GM19023 (cell line): Measurements from ENCODE around the gene ELMOD1.

Experiments used
- ATAC-seq: cut with Tn5 transposase; IDR thresholded peaks from one replicate; pipeline ENCODE4 v1.9.1; 2021; ENCODE audit warnings: mild to moderate bottlenecking, moderate library complexity; ENCODE audit not compliant: unreplicated experiment

The ELMOD1 gene

DNA sequence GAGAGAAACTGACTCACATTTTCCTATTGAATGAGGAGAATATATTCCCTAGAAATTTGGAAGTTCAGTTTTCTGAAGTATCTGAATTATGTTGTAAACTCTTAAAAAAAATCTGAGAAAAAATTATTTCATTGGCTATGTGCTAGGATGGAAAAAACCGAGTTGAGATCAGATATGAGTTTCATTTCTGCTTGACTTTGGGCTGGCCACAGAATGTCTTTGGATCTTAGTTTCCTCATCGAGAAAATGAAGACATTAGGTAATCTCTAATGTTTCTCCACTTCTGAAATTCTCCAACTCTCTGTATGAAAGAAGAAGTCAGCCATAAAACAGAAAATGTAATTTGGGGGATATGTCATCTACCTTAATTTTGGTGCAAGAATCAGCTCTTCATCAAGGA lies 92.1 kb downstream of the ELMOD1 start:
- ATAC-seq: no peak

DNA sequence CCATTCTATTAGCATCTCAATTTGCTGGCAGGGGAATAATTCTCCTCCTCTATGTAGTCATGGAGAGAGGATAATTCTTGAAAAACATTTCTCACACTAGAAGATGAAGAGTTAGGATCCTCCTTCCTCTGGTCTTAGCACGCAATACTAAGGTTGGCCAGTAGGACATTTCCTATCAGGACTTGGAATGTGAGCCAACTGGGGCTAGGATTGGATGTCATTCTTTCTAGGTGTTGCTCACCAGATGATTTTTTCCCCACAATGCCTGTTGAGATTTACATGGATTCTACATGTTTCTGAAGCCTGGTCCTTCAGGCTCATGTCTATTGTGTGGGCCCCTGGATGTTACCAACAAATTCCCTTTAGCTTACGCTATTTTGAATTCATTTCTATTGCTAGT lies 92.9 kb downstream of the ELMOD1 start:
- no peak for ATAC-seq

DNA sequence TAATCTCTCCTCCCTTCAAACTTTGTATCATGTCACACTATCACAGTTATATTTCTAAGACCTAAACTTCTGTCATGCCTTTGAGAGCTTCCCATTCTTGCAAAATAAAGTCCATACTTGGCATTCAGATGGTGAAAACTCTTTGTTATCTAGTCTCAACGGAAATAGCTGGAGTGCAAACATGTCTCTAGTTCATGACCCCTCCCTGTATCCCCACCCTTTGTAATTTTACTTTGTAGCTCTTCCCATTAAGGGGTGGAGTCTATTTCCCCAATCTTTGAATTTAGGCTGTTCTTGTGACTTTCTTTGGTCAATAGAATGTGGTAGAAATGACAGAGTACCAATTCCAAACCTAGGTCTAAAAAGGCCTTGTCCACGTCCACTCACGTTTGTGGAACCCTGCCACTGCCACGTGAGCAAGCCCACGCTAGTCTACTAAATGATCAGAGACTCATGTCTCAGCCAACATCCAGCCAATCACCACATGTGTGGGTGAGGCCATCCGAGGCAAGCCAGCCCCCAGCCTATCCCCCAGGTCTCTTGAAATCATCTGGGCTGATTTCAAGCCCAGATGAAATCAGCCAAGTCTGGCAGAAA lies 97.5 kb downstream of the ELMOD1 start:
- no peak for ATAC-seq

DNA sequence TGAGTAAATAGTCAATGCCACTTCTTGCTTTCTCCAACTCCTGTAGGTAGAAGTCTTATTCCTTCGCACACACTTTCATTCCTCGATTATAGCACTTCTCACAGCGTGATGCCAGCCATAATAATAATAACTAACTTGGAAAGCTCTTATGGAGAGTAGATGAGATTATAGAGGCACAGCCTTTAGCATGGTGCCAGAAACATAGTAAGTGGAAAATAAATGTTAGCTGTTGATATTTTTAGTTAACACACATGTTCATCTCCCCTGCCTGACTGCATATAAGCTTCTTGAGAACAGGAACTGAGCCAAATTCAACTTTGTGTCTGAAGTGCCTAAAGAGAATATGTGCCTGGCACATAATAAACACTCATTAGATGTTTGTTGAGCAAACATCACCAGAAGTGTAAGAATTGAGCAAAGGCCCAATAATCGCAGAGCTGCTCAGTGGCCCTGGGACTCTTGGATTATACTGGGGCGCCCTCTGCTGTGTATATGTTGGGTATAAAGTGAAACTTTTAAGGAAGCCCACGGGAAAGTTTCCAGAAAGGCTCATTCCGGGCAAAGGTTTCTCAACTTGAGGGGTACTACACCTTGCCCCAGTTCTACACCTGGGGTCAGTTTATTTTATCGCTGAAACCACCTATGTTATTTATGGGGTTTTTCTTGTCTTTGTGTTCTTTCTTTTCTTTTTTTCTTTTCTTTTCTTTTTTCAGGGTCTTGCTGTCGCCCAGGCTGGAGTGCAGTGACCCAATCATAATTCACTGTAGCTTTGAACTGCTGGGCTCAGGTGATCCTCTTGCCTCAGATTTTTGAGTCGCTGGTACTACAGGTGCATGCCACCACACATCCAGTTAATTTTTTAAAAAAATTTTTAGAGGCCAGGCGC lies 98.6 kb downstream of the ELMOD1 start:
- ATAC-seq: peak; percentile 66

DNA sequence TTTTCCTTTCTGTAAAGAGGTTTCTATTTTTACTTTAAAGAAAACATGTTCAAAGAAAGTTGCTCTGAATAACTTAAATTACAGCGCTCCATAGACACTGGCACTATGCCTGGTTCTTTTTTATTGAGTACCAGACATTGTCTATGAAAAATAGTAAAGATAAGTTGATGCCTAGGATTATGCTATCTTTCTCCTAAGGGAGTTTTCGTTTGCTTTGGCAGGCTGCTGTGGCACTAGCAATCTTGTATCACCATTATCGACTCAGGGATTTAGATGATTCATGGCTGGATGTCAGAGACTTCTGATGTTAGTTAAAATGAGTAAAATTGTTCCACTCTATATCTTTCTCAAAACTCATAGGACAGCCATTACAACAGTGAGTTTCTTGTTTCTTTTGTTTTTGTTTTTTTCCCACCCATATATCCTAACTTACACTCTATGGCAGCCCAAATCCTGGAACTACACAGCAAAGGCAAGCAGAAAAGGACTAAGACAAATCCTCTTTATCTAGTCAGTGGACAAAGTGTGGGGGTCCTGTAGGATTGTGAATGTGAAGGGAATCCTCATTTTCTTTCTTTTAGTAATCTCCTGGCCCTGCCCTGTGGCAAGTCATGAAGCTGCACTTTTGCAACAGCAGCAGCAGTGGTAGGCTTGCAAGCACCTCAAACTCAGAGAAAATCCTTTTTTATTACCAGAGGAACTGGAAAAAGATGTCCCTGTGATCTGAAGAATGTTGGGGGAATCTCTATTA lies 100.2 kb downstream of the ELMOD1 start:
- no peak for ATAC-seq

DNA sequence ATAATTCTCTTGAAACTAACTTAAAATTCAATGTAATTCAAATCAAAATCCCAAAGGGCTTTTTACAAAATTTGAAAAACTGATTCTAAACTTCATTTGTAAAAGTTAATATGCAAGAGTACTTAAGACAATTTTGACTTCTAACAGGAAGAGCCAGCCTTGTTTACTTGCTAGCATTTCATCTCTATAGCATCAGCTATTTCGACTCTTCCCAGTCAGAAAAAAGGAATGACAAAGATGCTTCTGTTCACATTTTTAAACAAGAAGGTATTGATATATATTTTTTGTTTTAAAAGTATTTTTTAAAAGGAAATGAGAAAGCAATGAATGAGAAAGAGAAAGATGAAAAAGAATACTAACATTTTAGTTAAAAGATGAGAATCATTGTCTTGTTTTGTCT lies 104.5 kb downstream of the ELMOD1 start:
- ATAC-seq: no peak

DNA sequence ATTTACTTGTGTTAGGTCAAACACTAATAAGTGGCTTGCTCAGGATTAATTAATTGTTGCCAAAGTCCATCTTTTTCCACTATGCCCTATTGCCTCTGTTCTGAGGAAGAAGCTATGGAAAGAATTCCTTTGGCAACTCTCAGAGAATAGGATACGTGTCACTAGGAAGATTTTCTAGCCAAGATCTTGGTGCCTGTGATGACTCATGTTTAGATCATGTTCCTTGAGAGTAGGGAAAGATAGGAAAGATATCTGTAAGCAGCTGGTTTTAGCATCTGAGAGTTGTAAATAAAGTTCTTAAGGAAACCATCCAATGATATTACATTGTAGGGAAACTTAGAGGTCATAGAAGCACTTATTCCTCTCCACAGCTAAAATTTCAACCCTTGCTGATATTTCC lies 105.2 kb downstream of the ELMOD1 start:
- ATAC-seq: no peak

DNA sequence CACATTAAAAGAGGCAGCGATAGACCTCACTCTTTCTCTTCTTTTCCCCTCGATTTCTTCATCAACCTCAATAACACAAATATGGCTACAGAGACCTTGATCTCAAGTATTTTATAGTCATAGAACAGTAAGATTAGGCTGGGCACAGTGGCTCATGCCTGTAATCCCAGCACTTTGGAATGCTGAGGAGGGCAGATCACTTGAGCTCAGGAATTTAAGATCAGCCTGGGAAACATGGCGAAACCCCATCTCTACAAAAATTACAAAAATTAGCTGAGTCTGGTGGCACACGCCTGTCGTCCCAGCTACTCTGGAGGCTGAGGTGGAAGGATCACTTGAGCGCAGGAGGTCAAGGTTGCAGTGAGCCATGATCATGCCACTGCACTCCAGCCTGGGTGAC lies 106.3 kb downstream of the ELMOD1 start:
- ATAC-seq: no peak

DNA sequence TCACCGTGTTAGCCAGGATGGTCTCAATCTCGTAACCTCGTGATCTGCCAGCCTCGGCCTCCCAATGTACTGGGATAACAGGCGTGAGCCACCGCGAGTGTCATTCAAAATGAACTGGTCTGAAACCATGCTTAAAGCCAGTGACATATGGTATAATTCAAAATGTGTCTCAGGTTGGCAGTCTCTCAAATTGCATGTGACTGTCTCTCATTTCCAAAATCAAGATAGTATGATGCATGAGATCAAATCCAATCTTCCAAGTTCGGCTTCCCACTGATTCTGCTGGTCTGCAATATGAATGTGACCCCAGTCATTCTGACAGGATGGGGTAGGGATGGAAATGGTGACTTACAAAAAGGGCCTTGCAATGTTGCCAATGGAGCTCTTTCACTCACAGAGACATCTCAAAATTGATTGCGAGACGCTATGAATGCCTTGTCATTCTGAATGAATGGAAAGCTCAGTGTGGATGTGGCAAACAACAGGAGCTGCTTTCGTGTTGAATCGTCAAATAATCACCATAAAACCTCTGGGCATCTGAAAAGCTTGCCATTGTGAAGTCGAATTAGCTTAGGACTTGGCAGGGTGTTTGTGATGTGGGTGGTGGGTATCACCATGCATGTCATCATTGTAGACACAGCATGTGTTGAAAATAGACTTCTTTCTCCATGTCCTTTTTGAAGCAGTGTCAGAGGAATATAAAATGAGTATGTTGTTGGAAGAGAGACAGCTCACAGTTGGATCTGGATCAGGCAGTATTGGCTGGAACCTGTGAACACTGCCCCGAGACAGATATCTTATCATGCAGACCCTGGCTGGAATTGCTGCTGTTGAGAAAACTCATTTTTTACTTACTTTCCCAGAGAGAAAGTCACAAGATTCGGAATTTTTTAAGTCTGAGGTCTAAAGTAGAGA lies 108.7 kb downstream of the ELMOD1 start:
- ATAC-seq: no peak

DNA sequence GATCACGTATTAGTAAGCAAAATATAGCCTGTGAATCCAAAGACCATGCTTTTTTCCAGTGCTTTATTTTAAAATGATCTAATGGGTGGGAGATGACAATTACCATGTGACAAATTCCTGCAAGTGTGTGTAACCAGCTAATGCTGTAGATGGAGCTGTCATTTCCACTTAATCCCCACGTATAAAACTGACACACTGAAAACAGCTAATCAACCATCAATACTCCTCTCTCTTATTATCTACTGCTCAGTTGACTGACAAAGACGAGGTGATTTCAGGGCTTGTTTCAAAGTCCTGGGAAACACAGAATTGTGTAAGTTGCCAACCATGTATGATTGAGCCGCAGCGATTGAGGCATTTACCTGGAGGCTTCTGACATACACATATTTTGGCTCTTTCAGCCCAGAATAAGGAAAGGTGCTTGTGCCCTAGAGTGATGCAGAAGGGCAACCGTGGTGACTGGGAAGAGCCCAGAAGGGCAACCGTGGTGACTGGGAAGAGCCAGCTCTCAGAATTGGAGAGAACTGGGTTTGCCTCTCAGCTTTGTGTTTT lies 111.2 kb downstream of the ELMOD1 start:
- no peak for ATAC-seq

DNA sequence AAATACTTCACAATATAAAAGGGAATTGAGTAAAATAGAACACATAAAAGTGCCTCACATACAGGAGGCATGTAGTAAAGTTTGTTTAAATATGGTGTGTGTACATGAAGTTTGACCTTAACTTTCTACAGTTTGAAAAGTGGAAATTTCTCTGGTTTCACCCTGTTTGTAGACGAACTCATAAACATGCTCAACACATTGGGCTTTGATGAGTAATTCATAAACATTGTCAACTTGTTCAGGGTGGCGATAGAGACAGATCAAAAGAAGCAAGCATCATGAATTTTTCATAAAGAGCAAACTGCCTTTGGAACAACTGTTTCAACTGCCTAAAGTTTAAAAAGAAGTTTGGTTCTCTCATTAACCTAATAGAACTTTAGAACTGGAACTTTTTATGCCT lies 111.8 kb downstream of the ELMOD1 start:
- no peak for ATAC-seq

DNA sequence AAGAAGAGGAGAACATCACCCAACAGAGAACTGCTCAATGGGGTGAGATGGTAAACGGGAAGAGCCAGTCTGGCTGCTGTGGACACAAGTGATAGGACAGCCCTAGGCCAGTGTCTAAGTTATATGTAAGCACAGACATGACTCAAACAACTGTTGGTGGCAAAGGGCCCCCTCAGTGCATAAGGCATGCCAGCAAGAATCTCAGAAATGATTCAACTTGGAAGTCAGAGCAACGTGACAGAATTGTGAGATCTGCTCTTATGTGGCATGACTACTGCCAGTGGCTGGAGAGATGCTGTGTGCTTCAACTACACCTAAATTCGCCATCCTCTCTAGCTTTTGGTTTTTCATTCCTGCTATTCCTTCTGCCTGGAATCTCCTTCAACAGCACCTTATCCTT lies 113.5 kb downstream of the ELMOD1 start:
- no peak for ATAC-seq

DNA sequence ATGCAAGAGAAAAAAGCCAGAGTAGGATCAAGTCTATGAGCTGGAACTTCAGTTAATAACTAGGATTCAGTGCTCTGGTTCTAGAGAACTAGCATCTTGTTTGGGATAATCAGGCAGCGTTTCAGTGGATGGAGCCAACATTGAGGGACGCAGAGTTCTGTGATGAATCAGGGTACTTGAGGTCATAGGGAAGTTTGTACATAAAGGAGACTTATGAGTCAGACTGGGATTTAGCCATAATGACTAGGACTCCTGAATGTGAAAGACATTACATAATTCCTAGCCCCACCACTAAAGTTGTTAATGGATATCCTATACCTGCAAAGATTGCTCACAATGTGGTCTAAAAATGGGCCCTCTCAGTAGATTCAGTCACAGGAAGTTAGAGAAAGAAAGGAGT lies 114.1 kb downstream of the ELMOD1 start:
- no peak for ATAC-seq

DNA sequence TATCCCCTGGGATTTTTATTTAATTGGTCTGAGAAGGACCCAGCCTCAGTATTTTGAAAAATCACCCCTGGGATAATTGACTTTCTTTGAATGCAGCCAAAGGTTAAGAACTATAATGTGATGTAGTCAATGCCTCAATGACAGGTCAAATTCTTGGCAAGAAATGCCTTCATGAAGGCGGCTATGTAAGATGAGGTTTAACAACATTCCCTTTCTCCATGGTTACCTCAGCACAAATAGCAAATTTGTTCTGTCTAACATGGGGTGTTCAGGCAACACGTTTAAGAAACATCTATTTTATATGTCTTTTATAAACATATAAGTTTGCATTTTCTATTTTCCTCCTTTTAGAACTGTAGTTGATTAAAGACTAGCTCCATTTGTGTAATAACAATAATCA lies 115.6 kb downstream of the ELMOD1 start:
- ATAC-seq: no peak

DNA sequence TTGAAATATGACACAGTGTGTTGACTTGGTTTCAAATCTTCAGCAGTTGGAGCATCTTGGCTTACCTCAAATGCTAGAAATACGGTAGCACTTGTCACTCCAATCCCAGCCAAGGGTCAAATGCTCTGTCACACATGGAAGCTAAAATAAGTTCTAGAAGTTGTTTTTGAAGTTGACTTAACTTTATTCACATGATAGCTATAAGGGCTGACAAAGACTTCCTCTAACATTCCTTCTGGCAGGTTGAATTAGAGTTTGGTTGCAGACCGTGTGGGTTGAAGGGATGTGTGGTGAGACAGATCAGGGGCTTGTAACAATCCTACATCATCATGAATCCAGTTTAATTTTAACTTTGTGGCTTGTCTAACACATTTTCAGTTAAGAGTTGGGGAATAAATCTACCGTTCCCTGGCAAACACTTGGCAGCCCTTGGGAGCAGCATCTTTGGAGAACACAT lies 116.3 kb downstream of the ELMOD1 start:
- ATAC-seq: no peak

DNA sequence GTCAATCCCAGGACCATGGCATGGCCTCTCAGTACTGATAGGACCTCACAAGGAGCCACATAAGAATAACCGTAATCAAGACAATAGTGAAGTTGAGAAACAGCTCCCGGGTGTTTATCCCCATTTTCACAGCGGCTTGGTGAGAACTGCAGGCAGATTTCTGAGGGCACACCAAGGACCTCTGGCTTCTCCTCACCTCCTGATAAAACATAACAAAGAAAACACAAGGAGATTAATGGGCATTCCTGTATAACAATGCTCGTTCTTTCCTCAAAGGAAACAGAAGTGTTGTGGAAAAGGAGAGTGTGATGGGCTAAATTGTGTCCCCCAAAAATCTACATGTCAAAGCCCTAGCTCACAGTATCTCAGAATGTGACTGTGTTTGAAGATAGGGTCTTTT lies 116.9 kb downstream of the ELMOD1 start:
- ATAC-seq: no peak

DNA sequence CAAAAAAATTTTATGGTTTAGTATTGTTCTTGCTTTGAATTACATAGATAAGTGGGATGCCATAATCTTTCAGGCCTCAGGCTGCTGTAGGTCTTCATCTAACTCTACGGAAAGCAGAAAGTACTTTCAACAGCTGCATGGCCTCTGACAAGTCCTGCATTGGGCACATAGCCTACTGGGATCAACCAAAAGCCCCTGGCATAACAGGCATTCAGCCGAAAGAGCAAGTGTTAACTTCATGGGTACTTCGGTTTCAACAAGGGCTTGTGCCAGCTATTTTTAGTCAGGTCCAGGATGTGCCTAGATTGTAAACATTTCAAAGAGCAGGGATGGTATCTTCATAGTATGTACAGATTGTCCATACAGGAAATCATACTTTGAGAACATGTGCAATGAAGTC lies 117.8 kb downstream of the ELMOD1 start:
- ATAC-seq: no peak

DNA sequence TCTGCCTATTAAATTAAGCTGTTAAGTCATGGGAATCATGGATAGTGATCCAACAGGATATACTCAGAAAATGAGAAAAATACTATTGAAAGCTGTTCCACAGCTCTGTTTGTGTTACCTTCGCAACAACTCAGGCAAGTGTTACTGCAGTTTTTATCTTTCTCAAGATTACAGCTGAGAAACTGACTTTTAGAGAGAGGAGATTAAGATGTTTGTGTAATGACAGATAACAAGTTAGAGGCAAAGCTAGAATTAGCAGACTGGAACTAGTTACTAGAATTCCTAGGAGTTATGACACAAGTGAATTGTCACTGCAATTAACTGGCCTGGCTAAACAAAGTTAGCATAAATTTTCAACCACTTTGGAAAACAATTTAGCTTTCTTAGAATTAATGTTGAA lies 119.4 kb downstream of the ELMOD1 start:
- no peak for ATAC-seq

DNA sequence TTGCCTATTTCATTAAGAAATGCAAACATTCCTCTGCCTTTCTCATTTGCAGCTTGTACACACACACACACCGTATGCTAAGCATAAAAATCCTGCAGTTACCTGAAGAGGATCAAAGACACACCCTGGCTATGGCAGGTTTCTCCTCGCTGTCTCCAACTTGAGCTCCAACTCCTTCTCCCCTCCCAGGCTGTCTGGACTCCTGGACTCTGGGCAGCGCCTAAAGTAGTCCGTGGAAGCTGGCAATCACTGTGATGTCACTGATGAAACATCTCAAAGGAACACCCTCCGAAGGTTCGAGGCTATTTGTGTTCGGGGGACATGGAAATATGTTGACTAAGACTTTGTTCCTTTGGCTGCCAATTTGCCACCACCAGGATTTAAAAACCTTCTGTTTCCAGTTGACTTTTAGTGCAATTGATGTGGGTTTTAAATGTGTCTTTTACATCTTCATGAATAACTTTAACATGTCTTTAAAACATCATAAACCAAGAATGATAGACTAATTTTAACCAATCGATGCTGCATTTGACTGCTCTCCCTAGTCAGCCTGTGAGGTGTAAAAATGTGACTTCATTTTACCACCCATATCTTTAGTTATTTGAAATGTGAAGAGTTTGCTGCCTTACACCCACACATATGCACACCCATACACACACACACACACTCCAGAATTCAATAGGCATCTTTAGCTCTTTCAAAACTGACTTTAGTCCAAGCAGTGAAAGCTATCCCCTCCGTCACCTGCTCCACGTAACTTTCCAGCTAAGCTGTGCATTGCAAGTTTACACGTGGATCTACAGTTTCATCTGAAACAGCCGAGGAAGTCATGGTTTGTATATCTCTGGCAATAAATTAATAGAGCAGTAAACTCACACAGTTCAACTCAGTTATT lies 121.2 kb downstream of the ELMOD1 start, which contains the start of gene SLN:
SLN (minus strand) TSS at position 196 of the 895 bp plus-strand sequence.
- no peak for ATAC-seq
